Measurements from ENCODE around the gene MDM2.

The MDM2 gene

DNA sequence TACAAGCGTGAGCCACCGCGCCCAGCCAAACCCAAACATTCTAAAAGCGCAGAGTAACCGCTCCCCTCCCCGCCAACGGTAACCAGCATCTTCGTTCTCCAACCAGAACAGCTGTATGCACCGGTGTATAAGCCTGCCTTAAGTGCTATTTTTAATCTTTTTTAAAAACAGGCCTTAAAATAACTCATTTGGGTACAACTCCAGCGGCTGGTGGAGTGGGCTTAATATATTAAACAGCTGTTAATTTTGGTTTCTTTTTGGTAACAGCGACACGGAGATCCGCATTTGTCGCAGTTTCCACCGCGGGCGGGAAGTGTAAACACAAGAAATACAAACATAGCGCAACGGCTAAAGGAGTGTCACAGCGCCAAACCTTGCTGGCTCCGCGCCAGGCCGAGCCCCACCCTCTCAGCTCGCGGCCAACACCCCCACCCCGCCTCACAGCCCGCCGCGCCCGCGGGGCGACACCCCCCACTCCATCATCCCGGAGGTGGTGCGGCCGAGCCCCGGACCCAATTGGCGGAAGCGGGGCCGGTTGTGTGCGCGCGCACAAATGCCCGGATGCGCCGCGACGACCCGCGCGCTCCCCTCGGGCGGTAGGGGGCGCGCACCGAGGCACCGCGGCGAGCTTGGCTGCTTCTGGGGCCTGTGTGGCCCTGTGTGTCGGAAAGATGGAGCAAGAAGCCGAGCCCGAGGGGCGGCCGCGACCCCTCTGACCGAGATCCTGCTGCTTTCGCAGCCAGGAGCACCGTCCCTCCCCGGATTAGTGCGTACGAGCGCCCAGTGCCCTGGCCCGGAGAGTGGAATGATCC lies at the start of gene MDM2:
TSS of gene MDM2 (plus strand) at position 602 of the 812 bp plus-strand sequence. CDS start 301 bp downstream, outside the sequence.
- peaks cover 48% of the 10 kb centered on the region for H3K79me2 ChIP-seq (ENCODE audit: low read length)
- H3K4me3 ChIP-seq (ENCODE audit: low read length) = peak within 1 kb of the TSS; percentile 92

DNA sequence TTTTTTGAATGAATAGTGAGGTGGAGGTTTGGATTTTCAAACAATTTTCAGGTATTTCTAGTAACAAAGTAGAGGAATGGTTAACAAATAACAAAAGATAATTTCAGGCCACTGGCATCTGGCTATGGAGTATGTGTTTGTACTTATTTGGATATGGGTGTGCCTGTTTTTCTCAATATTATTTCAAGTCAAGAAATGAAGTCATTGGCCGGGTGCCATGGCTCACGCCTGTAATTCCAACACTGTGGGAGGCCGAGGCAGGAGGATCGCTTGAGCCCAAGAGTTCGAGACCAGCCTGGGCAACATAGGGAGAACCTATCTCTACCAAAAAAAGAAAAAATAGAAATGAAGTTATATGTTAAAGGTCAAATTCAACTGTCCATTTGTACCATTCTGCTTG lies 48.1 kb upstream of the MDM2 start:
- Histone ChIP-seq H3K9me3 (ENCODE audit: insufficient read depth, low read length) (no peaks in the 10 kb centered on the region), H3K9ac (ENCODE audit: low read length) (no peak overlapping the region), H4K20me1 (ENCODE audit: insufficient read depth, low read length) (no peaks in the 10 kb centered on the region), H3K36me3 (replicated peaks; ENCODE audit: low read depth, low read length) (peaks cover 8% of the 10 kb centered on the region), H3K4me2 (ENCODE audit: low read length) (no peak overlapping the region), H2AFZ (ENCODE audit: low read depth, low read length) (no peak overlapping the region), H3K79me2 (ENCODE audit: low read length) (no peaks in the 10 kb centered on the region), H3K27me3 (ENCODE audit: low read depth, low read length) (no peaks in the 10 kb centered on the region), H3K27ac (ENCODE audit: low read length) (no peak overlapping the region), H3K4me3 (ENCODE audit: low read length) (no peak overlapping the region), H3K4me1 (ENCODE audit: low read length) (no peaks in the 10 kb centered on the region)
- TF ChIP-seq EZH2phosphoT487 (IDR thresholded peaks at IDR 0.05; ENCODE audit: low read depth) = no peak
- TF ChIP-seq, protein P1, sequence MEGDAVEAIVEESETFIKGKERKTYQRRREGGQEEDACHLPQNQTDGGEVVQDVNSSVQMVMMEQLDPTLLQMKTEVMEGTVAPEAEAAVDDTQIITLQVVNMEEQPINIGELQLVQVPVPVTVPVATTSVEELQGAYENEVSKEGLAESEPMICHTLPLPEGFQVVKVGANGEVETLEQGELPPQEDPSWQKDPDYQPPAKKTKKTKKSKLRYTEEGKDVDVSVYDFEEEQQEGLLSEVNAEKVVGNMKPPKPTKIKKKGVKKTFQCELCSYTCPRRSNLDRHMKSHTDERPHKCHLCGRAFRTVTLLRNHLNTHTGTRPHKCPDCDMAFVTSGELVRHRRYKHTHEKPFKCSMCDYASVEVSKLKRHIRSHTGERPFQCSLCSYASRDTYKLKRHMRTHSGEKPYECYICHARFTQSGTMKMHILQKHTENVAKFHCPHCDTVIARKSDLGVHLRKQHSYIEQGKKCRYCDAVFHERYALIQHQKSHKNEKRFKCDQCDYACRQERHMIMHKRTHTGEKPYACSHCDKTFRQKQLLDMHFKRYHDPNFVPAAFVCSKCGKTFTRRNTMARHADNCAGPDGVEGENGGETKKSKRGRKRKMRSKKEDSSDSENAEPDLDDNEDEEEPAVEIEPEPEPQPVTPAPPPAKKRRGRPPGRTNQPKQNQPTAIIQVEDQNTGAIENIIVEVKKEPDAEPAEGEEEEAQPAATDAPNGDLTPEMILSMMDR (IDR thresholded peaks at IDR 0.05; ENCODE audit: low read depth, low read length) = no peak

More for the DNA sequence above, at the start of gene MDM2:
- H4K20me1 ChIP-seq (ENCODE audit: insufficient read depth, low read length) = peaks cover 7% of the 10 kb centered on the region
- H3K36me3 ChIP-seq (replicated peaks; ENCODE audit: low read depth, low read length) = peaks cover 18% of the 10 kb centered on the region
- no peaks in the 10 kb centered on the region for H3K27me3 ChIP-seq (ENCODE audit: low read depth, low read length)
- no peaks in the 10 kb centered on the region for H3K9me3 ChIP-seq (ENCODE audit: insufficient read depth, low read length)
- H3K4me1 ChIP-seq (ENCODE audit: low read length) = no peaks in the 10 kb centered on the region
- TF ChIP-seq, protein P1 (IDR thresholded peaks at IDR 0.05; ENCODE audit: low read depth, low read length) = peak; percentile 55
- no peak for TF ChIP-seq EZH2phosphoT487 (IDR thresholded peaks at IDR 0.05; ENCODE audit: low read depth)
- H3K4me2 ChIP-seq (ENCODE audit: low read length) = peak within 1 kb of the TSS; percentile 74
- peak within 1 kb of the TSS; percentile 87 for H3K27ac ChIP-seq (ENCODE audit: low read length)
- H2AFZ ChIP-seq (ENCODE audit: low read depth, low read length) = peak within 1 kb of the TSS; percentile 99
- H3K9ac ChIP-seq (ENCODE audit: low read length) = peak within 1 kb of the TSS; percentile 99

DNA sequence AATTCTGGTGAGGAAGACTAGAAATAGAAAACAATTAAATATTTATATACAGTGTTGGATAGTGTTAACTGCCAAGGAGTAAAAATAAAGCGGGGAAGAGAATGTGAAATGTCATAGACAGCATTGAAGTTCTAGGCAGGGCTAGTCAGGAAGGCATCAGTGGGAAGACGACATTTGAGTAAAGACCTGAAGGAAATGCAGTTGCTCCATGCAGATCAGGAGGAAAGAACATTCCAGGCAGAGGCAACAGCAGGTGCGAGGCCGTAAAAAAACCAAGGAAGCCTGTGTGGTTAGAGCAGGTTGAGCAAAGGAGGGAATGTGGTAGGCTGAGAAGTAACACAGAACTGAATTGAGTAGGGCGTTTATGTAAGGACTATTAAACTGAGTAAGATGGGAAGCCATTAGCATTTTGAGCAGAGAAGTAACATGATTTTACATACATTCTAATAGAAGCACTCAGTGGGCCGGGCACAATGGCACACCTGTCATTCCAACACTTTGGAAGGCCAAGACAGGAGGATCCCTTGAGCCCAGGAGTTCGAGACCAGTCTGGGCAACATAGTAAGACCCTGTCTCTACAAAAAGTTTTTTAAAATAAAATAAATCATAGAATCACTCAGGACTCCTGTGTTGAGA lies 47.1 kb upstream of the MDM2 start:
- no peaks in the 10 kb centered on the region for H4K20me1 ChIP-seq (ENCODE audit: insufficient read depth, low read length)
- no peaks in the 10 kb centered on the region for H3K9me3 ChIP-seq (ENCODE audit: insufficient read depth, low read length)
- no peak overlapping the region for H3K4me2 ChIP-seq (ENCODE audit: low read length)
- no peak overlapping the region for H3K4me3 ChIP-seq (ENCODE audit: low read length)
- no peaks in the 10 kb centered on the region for H3K4me1 ChIP-seq (ENCODE audit: low read length)
- no peak overlapping the region for H3K27ac ChIP-seq (ENCODE audit: low read length)
- H3K79me2 ChIP-seq (ENCODE audit: low read length) = no peaks in the 10 kb centered on the region
- peaks cover 4% of the 10 kb centered on the region for H3K36me3 ChIP-seq (replicated peaks; ENCODE audit: low read depth, low read length)
- TF ChIP-seq, protein P1 (IDR thresholded peaks at IDR 0.05; ENCODE audit: low read depth, low read length) = no peak
- no peak for TF ChIP-seq EZH2phosphoT487 (IDR thresholded peaks at IDR 0.05; ENCODE audit: low read depth)
- H3K27me3 ChIP-seq (ENCODE audit: low read depth, low read length) = no peaks in the 10 kb centered on the region
- H2AFZ ChIP-seq (ENCODE audit: low read depth, low read length) = no peak overlapping the region
- no peak overlapping the region for H3K9ac ChIP-seq (ENCODE audit: low read length)

DNA sequence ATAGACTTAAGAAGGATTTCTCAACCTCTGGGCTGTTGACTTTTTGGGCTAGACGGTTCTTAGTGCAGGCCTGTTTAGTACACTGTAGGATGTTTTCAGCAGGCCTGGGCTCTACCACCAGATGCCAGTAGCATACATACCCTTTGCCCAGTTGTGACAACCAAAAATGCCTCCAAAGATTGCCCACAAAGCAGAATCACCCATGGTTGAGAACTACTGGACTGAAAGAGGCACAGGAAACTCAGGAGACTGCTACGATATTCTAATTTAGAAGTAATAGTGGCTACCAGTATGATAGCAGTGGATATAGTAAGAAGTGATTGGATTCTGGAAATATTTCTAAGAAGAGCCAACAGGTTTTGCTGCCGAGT lies 46.5 kb upstream of the MDM2 start:
- Histone ChIP-seq H3K4me3 (ENCODE audit: low read length) (no peak overlapping the region), H3K79me2 (ENCODE audit: low read length) (no peaks in the 10 kb centered on the region), H3K27me3 (ENCODE audit: low read depth, low read length) (no peaks in the 10 kb centered on the region), H3K4me1 (ENCODE audit: low read length) (no peaks in the 10 kb centered on the region), H3K36me3 (replicated peaks; ENCODE audit: low read depth, low read length) (peaks cover 4% of the 10 kb centered on the region), H3K27ac (ENCODE audit: low read length) (no peak overlapping the region), H3K9ac (ENCODE audit: low read length) (no peak overlapping the region), H3K4me2 (ENCODE audit: low read length) (no peak overlapping the region), H3K9me3 (ENCODE audit: insufficient read depth, low read length) (no peaks in the 10 kb centered on the region), H4K20me1 (ENCODE audit: insufficient read depth, low read length) (no peaks in the 10 kb centered on the region), H2AFZ (ENCODE audit: low read depth, low read length) (no peak overlapping the region)
- TF ChIP-seq, protein P1 (IDR thresholded peaks at IDR 0.05; ENCODE audit: low read depth, low read length) = no peak
- TF ChIP-seq EZH2phosphoT487 (IDR thresholded peaks at IDR 0.05; ENCODE audit: low read depth) = no peak

Data from OCI-LY3 (cell line).